Kidney tubule cell (primary cell): Measurements from ENCODE around the gene PSAP.

Source experiments
- DNase-seq: peaks from one replicate; pipeline ENCODE4 v3.0.0-alpha.2; 2018; ENCODE audit warnings: low spot score

Gene PSAP

GRCh38 chr10:71825217-71825616, 25.8 kb downstream of the PSAP start:
- DNase-seq: no peak

GRCh38 chr10:71824333-71824732, 26.7 kb downstream of the PSAP start:
- no peak for DNase-seq

- DNase-seq: no peak
These were observed 27.7 kb downstream of the PSAP start for GRCh38 chr10:71823356-71823755.

- no peak for DNase-seq
These were observed 28.9 kb downstream of the PSAP start for GRCh38 chr10:71821909-71822763.

- no peak for DNase-seq
These were observed 30.1 kb downstream of the PSAP start for GRCh38 chr10:71820966-71821365.

- DNase-seq: no peak
These were observed 31.1 kb downstream of the PSAP start for GRCh38 chr10:71819985-71820384.

GRCh38 chr10:71819441-71819861, 31.6 kb downstream of the PSAP start:
- no peak for DNase-seq

GRCh38 chr10:71818674-71819260, 32.3 kb downstream of the PSAP start:
- DNase-seq: no peak

GRCh38 chr10:71817831-71818655, 33.0 kb downstream of the PSAP start:
- DNase-seq: no peak

GRCh38 chr10:71816936-71817618, 34.0 kb downstream of the PSAP start:
- no peak for DNase-seq

GRCh38 chr10:71816421-71816851, 34.6 kb downstream of the PSAP start:
- no peak for DNase-seq

GRCh38 chr10:71815515-71816130, 35.4 kb downstream of the PSAP start:
- no peak for DNase-seq

GRCh38 chr10:71814922-71815411, 36.1 kb downstream of the PSAP start:
- no peak for DNase-seq

GRCh38 chr10:71812913-71813590, 38.0 kb downstream of the PSAP start:
- no peak for DNase-seq

GRCh38 chr10:71812016-71812912, 38.8 kb downstream of the PSAP start:
- peak; percentile 75 for DNase-seq

GRCh38 chr10:71811351-71811750, 39.7 kb downstream of the PSAP start:
- no peak for DNase-seq

GRCh38 chr10:71810048-71810750, 40.9 kb downstream of the PSAP start:
- DNase-seq: no peak

- no peak for DNase-seq
These were observed 41.4 kb downstream of the PSAP start for GRCh38 chr10:71809628-71810027.
